GM12892 (cell line): ENCODE measurements around the gene TANK.
A peak's percentile ranks its signal among the peaks of the same experiment; 100 is the strongest.
"Not testable (repeated sequence)": the region's sequence is repeated elsewhere in the genome, so short reads cannot be mapped to it uniquely, and the experiment has no call there.

Experiments
- DNase-seq: peaks from one replicate; pipeline ENCODE4 v3.0.0; 2011; ENCODE audit not compliant: insufficient read length
- FAIRE-seq: peaks from 2 replicates; lab custom pipeline; 2011; peaks lifted over from hg19 to GRCh38; lab: Jason Lieb, UNC
- POLR2A ChIP-seq: IDR thresholded peaks from 2 replicates; pipeline ENCODE4 v1.6.1; 2011; ENCODE audit warnings: low read depth, low read length, control low read depth
- POLR2AphosphoS5 ChIP-seq: IDR thresholded peaks from 2 replicates; pipeline ENCODE4 v1.6.1; 2011; ENCODE audit warnings: low read depth, low read length, control low read depth
- TAF1 ChIP-seq: IDR thresholded peaks from 2 replicates; pipeline ENCODE4 v1.6.1; 2011; ENCODE audit warnings: low read depth, mild to moderate bottlenecking, control low read depth, low read length, borderline replicate concordance

The TANK gene

DNA sequence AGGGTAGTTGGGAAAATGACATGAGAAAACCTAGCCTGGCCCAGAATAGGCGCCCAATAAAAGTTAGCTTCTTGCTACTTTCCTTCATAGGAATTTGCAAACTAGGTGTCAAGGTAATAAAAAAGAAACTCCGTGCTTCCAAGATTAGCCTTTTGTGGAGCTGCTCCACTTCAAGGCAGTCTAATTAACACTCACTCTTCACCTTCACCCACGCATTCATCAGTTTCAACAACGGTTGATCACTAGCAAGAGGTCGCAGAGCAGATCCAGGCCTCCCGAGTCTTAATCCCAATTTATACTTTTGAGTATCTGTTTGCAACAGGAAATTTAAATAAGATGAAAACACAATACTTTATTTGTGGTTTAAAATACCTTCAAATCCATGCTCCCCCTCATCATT, 39.5 kb upstream of the TANK start:
- DNase-seq (no peak), FAIRE-seq (no peak)
- TF ChIP-seq TAF1 (no peak), POLR2A (no peak), POLR2AphosphoS5 (no peak)

DNA sequence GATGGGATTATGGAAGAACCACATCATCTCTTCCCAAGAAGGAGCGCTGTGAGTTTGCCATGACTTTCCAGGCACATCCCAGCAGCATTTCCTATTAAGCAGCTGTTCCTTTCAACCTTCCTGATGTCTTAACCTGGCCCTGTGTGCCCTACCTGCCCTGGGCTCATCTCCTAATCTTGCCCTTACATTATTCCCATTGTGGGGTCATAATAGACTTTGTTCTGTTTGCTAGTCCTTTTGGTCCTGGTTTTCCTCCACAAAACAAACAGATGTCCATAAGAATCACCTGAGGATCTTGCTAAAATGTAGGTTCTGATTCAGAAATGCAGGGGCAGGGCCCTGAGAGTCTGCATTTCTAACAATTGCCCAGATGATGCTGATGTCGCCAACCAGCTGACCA, 38.6 kb upstream of the TANK start:
- FAIRE-seq = no peak
- TF ChIP-seq POLR2A (no peak), TAF1 (no peak), POLR2AphosphoS5 (no peak)
- DNase-seq = no peak

DNA sequence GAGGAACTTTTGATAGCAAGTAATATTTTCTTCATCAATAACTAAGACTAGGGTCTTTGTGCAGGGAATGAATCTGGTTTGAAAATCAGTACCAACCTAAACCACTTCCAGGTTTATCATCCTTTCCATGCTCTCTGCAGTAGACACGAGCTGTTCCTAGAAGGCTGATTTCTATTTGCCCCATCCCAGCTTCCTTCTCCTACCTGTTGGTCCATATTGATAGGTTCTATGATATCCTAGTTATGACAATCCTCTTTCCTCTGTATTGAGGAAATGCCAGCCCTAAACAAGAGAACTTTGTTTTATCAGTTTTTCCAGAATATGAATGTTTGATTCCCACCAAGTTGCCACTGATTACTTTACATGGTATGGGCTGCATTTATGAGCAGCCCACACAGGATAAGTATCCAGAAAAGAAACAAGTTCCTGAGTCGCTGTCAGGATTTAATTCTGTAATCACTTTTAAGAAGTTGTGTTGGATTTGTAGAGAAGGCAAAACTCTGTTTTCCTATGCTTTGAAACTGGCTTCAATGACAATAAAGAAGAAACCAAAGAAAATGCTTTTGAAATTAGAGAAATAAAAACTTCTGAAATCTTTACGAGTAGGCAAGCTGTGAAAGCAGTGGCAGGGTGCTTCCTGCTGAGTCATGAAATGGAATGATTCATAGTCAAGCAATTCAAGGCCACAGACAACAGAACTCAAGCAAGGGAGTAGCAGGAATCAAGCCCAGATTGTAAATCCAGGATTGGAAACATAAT, 37.3 kb upstream of the TANK start:
- DNase-seq (no peak), FAIRE-seq (no peak)
- TF ChIP-seq POLR2A = no peak
- no peak for TF ChIP-seq POLR2AphosphoS5
- TF ChIP-seq TAF1 = no peak

DNA sequence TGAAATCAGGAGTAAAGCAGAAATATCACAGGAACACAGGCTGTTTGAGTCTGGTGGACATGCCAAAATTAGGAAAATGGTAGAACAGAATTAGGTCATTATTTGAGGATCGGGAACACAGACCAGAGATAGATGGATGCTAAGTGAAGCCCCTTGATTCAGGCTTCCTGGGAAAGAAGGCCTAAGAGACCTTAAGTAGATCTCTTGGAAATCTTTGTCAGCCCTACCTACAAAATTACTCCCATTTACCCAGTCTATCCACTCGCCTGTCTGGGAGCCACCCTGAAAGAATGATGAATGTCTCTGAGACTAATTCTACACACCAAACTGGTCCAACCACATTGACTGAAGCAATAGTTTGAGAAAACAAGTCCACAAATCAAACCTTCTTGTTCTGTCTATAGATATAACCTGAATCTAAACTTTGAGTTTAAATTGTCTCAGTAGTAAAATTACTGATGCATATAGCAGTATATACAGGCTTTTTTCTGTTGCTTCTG, 36.6 kb upstream of the TANK start:
- DNase-seq (no peak), FAIRE-seq (no peak)
- no peak for TF ChIP-seq TAF1
- TF ChIP-seq POLR2AphosphoS5 = no peak
- no peak for TF ChIP-seq POLR2A

DNA sequence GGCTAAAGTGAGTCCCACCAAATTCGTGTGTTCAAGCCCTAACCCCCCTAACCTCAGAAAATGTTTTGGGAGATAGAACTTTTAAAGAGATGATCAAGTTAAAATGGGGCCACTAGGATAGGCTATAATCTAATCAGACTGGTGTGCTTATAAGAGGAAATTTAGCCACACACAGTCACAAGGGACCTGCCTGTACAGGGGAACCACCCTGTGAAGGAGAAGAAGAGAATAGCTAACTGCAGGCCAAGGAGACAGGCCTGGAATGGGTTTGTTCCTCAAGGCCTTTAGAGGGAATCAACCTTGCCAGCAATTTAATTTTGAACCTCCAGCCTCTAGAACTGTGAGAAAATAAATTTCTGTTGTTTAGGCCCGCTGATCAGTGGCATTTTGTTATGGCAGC, 36.0 kb upstream of the TANK start:
- no peak for DNase-seq
- TF ChIP-seq TAF1 = no peak
- TF ChIP-seq POLR2A = no peak
- no peak for TF ChIP-seq POLR2AphosphoS5

DNA sequence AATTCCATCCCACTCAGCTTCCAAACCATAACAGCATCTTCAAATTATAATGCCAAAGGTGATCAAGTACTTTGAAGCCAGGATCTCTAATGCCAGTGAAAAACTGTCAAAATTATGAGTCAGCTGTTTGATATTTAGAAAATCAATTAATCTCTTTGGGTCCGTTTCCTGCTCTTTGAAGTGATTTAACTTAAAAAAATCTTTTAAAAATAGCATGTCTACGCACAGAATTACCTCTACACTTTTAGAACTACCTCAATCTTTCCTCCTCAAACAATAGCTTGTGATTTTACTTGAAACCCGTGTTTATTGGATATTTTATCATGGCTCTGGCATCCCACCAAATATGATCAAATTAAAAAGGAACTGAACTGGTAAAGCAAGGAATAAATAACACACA, 31.3 kb upstream of the TANK start:
- FAIRE-seq = no peak
- TF ChIP-seq POLR2AphosphoS5 (no peak), POLR2A (no peak), TAF1 (no peak)
- no peak for DNase-seq

More for the DNA sequence above, 36.0 kb upstream of the TANK start:
- FAIRE-seq = no peak

DNA sequence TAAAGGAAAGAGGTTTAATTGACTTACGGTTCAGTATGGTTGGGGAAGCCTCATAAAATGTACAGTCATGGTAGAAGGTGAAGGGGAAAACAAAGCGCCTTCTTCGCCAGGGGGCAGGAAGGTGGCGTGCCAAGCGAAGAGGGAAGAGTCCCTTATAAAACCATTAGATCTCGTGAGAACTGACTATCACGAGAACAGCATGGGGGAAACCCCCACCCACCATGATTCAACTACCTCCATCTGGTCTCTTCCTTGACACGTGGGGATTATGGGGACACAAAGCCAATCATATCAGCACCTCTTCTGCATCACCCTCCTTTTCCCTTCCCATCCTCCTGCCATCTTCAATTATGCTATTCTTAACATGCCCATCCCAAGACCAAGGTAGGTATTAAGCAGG, 29.9 kb upstream of the TANK start:
- FAIRE-seq (no peak), DNase-seq (no peak)
- TF ChIP-seq POLR2A (no peak), POLR2AphosphoS5 (no peak), TAF1 (no peak)

DNA sequence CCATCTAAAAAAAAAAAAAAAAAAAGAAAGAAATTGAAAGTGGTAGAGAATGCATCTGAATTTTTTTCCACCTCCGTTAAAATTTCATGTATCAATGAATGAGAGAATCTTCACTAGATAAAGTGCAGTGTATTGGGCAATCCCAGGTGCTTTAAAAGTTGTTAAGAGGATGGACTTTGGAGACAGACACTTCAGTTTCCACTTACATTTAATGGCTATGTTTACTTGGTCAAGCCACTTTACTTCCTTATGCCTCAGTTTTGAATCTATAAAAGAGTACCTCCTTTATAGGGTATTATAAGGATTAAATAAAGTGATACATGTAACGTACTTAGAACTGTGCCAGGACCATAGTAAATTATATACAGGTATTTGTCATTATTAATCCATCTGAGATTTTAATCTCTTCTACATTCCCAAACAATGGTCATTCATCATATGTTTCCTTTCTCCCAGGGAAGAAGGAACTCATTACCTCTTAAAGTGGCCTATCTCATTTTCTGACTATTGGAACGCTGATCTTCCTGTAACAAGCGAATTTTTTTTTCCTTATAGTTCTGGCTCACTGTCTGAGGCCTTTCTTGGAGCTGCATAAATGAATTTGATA, 29.1 kb upstream of the TANK start:
- no peak for FAIRE-seq
- no peak for DNase-seq
- TF ChIP-seq TAF1 (no peak), POLR2AphosphoS5 (no peak), POLR2A (no peak)

DNA sequence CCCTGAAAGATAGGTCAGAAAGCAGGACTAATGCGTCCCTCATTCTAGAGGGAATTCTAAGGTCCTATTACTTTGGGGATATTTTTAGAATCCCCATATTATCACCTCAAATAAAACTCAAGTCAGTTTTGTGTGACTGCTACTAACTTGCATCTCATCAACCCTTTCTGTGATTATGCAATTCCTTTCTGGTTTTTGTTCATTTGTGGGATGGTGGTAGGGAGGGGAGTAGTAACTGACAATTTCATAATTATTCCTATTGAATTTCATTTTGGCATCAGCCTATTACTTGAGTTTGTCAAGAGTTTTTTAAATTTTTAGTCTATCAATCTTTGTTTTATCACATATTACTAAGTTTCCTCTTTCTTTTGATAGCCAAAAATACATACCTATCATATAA, 28.4 kb upstream of the TANK start:
- no peak for FAIRE-seq
- DNase-seq = no peak
- no peak for TF ChIP-seq POLR2A
- TF ChIP-seq TAF1 = no peak
- TF ChIP-seq POLR2AphosphoS5 = no peak

DNA sequence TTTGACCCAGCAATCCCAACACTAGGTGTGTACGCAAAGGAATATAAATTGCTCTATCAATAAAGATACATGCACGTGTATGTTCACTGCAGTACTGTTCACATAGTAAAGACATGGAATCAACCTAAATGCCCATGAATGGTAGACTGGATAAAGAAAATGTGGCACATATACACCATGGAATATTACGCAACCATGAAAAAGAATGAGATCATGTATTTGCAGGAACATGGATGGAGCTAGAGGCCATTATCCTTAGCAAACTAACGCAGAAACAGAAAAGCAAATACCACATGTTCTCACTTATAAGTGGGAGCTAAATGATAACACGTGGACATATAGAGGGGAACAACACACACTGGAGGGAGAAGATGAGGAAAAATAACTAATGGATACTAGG, 27.8 kb upstream of the TANK start:
- DNase-seq, FAIRE-seq: not testable (repeated sequence)

DNA sequence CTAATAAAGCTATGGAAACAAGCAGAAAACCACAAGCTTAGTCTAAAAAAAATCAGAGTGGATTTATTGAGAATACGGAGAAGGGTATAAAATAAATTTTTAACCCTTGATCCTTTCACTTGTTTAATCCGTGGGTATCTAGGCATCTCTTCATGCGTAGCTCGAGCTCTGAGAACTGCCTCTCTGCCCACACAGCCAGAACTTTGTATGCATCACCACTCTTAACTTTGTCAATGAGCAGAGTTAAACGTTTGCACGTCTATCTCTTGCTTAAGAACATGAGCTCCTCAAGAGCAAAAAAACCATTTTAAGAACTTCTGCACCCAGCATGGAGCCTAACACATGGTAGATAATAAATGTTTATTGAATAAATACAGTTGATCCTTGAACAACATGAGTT, 26.9 kb upstream of the TANK start:
- TF ChIP-seq POLR2AphosphoS5 (no peak), POLR2A (no peak), TAF1 (no peak)
- FAIRE-seq (no peak), DNase-seq (no peak)

DNA sequence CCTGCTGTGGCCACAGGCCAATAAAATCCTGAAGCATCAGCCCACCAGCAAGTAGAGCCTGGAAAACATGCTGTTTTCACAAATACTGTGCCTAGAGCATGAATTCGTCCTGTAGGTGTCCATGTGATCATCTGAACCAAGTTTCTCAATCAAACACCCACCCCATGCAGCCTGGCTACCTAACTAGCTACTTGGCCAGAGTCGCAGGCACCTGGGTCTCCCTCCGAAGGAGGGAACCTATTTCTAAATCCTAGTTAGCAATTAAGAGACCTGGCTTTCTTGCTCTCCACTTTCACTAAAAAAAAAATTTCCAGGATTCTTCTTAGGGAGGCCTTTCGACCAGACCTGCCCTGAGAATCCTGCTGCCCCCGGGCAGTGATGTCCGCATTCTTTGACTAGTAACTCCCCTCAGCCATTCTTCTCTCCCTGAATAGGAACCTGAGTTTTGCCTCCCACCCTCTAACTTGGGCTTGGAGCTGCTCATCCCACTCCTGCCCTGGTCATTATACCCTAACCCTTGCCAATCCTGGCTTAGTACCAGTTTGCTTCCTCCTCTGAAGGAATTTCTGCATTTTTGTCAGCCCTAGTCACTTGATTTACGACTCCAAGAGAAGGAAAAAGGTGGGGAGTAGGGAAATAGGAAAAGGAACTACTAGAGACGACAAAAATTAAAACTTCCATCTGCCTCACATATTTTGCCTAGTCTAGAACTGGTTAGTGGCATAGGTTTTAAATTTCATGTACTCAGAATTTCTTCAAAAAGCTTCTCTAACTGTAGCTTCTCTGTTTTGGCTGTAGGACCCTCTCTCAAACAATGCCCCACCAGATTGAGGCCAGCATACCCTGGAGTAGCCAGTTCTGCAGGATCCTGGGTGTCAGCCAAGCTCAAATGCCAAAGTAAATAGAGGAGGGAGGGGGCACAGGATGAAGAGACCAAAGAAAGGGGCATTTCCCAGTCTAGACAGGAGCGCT, 25.4 kb upstream of the TANK start:
- peak; percentile 46 for FAIRE-seq
- TF ChIP-seq POLR2AphosphoS5 = no peak
- TF ChIP-seq POLR2A = no peak
- no peak for TF ChIP-seq TAF1
- DNase-seq = no peak
